Testis (tissue), 2 donors: Measurements from ENCODE around the gene LARGE1.

Source experiments
- POLR2A ChIP-seq: fragments of 450-650 bp; IDR thresholded peaks from one replicate; pipeline ENCODE4 v1.6.1; 2017; ENCODE audit warnings: antibody characterized with exemption, mild to moderate bottlenecking, moderate library complexity
- TF ChIP-seq, protein P1 (sequence below), 3 experiments: fragments of 450-650 bp in 2 of 3; fragments of 200-600 bp in 1 of 3; sonication (generic) in 1 of 3; IDR thresholded peaks; one replicate each; pipeline ENCODE4 v1.5.1; 2016 to 2019; ENCODE audit warnings: antibody characterized with exemption in 3 of 3, mild to moderate bottlenecking in 2 of 3, moderate library complexity in 1 of 3

DNA sequence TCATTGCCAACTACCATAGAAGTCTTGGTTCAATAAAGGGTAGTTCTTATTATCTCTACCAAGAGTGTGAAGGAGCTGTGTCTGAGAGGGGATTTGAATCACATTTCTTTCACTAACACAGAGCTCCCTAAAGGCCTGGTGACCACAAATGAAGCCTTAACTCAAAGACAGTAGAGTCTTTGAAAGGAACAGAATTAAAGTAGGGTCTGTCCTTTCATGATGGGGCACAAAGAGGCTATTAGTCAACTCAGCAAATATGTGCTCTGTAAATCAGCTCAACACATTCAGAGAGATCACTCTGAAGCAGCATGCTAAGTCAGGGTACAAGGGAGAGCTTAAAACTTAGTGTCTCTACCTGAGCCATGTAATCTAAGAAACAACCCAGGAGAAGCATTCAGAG lies 649.7 kb downstream of the LARGE1 start:
- TF ChIP-seq, protein P1, sequence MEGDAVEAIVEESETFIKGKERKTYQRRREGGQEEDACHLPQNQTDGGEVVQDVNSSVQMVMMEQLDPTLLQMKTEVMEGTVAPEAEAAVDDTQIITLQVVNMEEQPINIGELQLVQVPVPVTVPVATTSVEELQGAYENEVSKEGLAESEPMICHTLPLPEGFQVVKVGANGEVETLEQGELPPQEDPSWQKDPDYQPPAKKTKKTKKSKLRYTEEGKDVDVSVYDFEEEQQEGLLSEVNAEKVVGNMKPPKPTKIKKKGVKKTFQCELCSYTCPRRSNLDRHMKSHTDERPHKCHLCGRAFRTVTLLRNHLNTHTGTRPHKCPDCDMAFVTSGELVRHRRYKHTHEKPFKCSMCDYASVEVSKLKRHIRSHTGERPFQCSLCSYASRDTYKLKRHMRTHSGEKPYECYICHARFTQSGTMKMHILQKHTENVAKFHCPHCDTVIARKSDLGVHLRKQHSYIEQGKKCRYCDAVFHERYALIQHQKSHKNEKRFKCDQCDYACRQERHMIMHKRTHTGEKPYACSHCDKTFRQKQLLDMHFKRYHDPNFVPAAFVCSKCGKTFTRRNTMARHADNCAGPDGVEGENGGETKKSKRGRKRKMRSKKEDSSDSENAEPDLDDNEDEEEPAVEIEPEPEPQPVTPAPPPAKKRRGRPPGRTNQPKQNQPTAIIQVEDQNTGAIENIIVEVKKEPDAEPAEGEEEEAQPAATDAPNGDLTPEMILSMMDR (IDR thresholded peaks at IDR 0.05) = no peak
- no peak for TF ChIP-seq POLR2A
